Activated naive CD8-positive, alpha-beta T cell (primary cell): ENCODE data around the gene FBXO39.
"Not testable (repeated sequence)": the region's sequence is repeated elsewhere in the genome, so short reads cannot be mapped to it uniquely, and the experiment has no call there.

Experiments used
- H3K27ac Mint-ChIP-seq: one replicate; pipeline ENCODE4 v1.8.0; 2021; ENCODE audit warnings: mixed read lengths
- H3K27me3 Mint-ChIP-seq: one replicate; pipeline ENCODE4 v1.8.0; 2021; ENCODE audit warnings: mixed read lengths
- H3K36me3 Mint-ChIP-seq: one replicate; pipeline ENCODE4 v1.8.0; 2021; ENCODE audit warnings: mixed read lengths
- H3K4me1 Mint-ChIP-seq: one replicate; pipeline ENCODE4 v1.8.0; 2021; ENCODE audit warnings: low read depth, mixed read lengths
- H3K4me3 Mint-ChIP-seq: one replicate; pipeline ENCODE4 v1.8.0; 2021; ENCODE audit warnings: mild to moderate bottlenecking, mixed read lengths
- H3K9me3 Mint-ChIP-seq: one replicate; pipeline ENCODE4 v1.8.0; 2021; ENCODE audit warnings: low read depth, mixed read lengths

The FBXO39 gene

DNA sequence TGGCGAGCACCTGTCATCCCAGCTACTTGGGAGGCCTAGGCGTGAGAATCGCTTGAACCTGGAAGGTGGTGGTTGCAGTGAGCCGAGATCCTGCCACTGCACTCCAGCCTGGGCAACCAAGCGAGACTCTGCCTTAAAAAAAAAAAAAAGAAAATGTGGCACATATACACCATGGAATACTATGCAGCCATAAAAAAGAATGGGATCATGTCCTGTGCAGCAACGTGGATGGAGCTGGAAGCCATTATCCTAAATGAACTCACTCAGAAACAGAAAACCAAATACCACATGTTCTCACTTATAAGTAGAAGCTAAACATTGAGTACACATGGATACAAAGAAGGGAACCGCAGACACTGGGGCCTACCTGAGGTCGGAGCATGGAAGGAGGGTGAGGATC lies 1.1 kb upstream of the FBXO39 start:
- not testable (repeated sequence) for H3K27ac Mint-ChIP-seq, H3K4me1 Mint-ChIP-seq, H3K4me3 Mint-ChIP-seq, H3K9me3 Mint-ChIP-seq
- Mint-ChIP-seq H3K36me3 (peaks cover 45% of the 10 kb centered on the region), H3K27me3 (peaks cover 28% of the 10 kb centered on the region)

DNA sequence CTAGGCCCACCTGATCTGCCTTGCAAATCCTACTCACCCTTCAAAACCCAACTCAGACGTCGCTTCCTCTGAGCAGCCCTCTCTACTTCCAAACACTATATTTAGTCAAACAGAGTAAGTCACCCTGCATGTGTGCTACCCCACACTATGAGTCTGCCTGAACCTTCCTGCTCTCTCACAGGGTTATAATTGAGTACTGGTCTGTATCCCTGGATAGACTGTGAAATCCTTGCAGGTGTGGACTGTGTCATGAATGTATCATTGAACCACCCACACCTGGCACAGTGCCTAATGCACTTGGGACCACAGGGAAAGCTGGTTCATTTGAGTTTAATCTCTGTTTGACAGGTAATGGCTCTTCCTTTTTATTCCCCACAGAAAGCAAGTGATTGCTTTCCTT lies 3.4 kb downstream of the FBXO39 start:
- Mint-ChIP-seq H3K36me3 (peaks cover 20% of the 10 kb centered on the region), H3K27ac (no peak overlapping the region), H3K4me3 (no peak overlapping the region), H3K4me1 (peaks cover 3% of the 10 kb centered on the region), H3K27me3 (peaks cover 51% of the 10 kb centered on the region), H3K9me3 (peaks cover 21% of the 10 kb centered on the region)

DNA sequence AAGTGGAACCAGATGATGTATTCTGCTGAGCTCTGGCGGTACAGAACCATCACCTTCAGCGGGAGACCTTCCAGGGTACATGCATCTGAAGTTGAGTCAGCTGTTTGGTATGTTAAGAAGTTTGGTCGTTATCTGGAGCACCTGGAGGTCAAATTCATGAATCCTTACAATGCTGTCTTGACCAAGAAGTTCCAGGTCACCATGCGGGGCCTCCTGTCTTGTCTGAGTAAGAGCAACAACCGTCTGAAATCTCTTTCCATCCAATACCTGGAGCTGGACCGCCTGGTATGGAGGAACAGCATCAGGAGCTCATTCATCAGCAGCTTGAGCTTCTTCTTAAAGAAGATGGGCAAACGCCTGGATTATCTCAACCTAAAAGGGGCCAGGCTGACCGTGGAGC lies 4.0 kb downstream of the FBXO39 start:
- Mint-ChIP-seq H3K9me3 (peaks cover 22% of the 10 kb centered on the region), H3K27ac (no peak overlapping the region), H3K4me3 (no peak overlapping the region), H3K36me3 (peaks cover 15% of the 10 kb centered on the region), H3K4me1 (peaks cover 2% of the 10 kb centered on the region), H3K27me3 (peaks cover 52% of the 10 kb centered on the region)

DNA sequence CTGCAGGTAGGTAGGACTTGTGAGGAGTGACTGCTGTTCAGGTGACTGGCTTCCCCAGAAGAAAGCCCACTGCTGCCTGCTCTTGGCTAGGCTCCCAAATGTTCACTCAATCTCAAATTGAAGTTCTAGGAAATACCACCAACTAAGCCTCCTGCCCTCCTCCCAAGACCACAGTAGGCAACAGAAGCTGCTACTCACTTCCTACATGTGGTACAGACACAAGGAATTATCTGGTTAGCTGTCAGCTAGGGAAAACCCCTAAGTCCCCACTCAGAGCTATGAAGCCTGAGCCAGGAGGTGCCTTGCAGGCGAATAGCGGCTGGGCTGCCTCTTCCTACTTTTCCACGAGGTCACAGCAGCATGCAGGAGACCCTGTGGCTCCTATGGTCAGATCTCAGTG lies 4.9 kb downstream of the FBXO39 start:
- peaks cover 14% of the 10 kb centered on the region for H3K36me3 Mint-ChIP-seq
- no peak overlapping the region for H3K4me3 Mint-ChIP-seq
- H3K27ac Mint-ChIP-seq, result no peak overlapping the region
- H3K27me3 Mint-ChIP-seq, result peaks cover 55% of the 10 kb centered on the region
- peaks cover 5% of the 10 kb centered on the region for H3K4me1 Mint-ChIP-seq
- peaks cover 27% of the 10 kb centered on the region for H3K9me3 Mint-ChIP-seq

DNA sequence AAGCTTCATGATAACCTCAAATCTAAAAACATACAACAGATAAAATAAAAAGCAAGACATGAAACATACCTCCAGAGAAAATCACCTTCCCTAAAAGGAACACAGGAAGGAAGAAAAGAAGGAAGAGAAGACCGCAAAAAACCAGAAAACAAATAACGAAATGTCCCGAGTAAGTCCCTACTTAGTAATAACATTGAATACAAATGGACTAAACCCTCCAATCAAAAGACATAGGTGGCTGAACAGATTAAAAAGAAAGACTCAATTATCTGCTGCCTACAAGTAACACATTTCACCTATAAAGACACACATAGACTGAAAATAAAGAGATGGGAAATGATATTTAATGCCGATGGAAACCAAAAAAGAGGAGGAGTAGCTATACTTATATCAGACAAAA lies 6.2 kb downstream of the FBXO39 start:
- Mint-ChIP-seq H3K9me3 (peaks cover 27% of the 10 kb centered on the region), H3K27ac (no peak overlapping the region), H3K4me3 (no peak overlapping the region), H3K27me3 (peaks cover 59% of the 10 kb centered on the region), H3K4me1 (peaks cover 3% of the 10 kb centered on the region), H3K36me3 (peaks cover 12% of the 10 kb centered on the region)

DNA sequence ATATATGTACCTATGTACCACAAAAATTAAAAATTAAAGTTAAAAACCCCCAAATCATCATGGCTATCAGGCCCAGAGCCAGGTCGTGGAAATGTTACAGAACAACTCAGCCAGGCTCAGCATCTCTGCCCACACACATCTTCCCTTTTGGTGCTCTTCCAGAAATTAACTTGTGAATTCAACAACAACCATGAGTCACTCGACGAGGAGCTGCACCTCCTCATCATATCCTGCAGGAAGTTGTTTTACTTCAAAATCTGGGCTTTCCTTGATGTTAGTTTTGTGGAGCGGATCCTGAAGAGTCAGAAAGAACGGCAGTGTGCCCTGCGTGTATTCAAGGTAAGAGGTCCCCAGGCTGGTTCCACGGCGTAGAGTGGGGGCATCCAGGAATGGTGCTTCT lies 10.6 kb downstream of the FBXO39 start:
- peaks cover 57% of the 10 kb centered on the region for H3K27me3 Mint-ChIP-seq
- H3K27ac Mint-ChIP-seq, result no peak overlapping the region
- H3K36me3 Mint-ChIP-seq, result peaks cover 11% of the 10 kb centered on the region
- no peak overlapping the region for H3K4me3 Mint-ChIP-seq
- H3K9me3 Mint-ChIP-seq, result peaks cover 27% of the 10 kb centered on the region
- peaks cover 3% of the 10 kb centered on the region for H3K4me1 Mint-ChIP-seq

DNA sequence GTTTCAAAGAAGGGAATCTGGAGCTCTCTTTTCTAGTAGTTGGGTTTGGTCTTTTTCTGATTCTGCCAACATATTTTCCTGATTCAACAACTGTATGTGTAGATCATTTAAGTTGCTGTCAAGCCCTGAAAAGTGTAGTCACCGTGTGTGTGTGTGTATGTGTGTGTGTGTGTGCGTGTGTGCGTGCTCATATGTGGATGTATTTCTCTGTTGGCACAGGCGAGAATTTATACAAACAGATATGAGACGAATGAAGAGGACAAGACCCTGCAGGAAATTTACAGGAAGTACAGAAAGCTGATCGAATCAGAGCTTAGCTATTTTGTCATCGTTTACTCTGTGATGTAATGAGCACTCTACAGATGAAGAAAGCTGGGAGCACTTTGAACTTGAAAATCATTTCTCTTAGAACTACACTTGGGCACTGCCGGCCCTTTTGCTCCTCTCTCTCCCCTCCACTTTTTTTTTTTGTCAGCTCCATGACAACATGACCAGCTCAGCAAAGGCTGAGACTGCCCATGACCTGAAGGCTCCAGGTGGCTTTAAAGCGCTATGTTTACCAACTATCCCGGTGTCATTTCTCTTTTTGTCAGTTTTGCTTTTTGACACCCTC lies 11.2 kb downstream of the FBXO39 start:
- Mint-ChIP-seq H3K27ac (no peak overlapping the region), H3K27me3 (peaks cover 53% of the 10 kb centered on the region), H3K9me3 (peaks cover 21% of the 10 kb centered on the region), H3K36me3 (peaks cover 7% of the 10 kb centered on the region), H3K4me3 (no peak overlapping the region), H3K4me1 (peaks cover 3% of the 10 kb centered on the region)

DNA sequence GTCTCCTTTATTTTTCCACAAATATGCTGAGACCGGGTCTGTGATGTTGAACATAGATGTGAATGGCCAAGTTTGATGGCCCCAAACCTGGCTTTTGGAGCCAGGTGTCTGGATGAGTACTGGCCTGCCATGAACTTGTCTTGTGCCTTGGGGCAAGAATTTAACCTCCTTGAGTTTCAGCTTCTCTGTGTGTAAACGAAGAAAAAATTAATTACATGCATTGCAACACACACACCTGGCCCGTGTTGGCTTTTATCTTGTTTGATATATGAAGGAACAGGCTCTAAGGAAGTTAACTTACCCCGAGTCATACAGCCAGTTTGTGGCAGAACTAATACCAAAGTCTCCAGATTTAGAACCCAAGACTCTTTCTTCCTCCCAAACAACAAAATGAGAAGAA lies 13.1 kb downstream of the FBXO39 start:
- H3K4me3 Mint-ChIP-seq, result no peak overlapping the region
- H3K27ac Mint-ChIP-seq, result no peak overlapping the region
- peaks cover 8% of the 10 kb centered on the region for H3K4me1 Mint-ChIP-seq
- peaks cover 6% of the 10 kb centered on the region for H3K9me3 Mint-ChIP-seq
- peaks cover 43% of the 10 kb centered on the region for H3K27me3 Mint-ChIP-seq
- H3K36me3 Mint-ChIP-seq, result no peaks in the 10 kb centered on the region

DNA sequence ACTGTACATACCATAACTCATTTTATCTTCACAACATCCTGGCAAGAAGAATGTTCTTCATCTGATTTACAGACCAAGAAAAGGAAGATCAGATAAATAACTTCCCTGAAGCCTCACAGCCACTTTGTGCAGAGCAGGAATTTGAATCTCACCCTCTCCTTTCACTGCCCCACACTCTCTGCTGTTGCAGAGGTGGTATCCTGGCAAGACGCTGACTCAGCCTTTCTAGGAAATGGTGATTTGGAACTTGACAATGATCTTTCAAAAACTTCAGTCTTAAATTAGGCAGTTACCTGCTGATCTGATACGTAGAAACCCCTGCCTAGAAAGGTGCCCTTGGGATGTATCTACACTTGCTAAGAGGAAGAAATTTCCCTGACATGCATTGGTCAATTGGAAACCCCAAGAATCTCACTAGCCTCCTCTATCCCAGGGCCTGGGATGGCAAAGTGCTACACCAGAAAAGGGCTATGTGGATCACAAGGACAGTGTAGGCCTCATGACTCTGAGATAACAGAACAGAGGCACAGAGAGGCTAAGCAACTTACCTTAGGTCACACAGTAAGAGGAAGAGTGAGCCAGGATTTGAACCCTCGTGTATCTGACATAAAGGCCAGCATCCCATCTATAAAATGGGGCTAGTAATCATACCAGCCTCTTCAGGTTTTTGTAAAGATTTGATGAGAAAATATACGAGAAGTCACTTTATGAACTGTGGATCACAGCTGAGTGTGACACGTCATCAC lies 17.9 kb downstream of the FBXO39 start:
- Mint-ChIP-seq H3K36me3 (no peaks in the 10 kb centered on the region), H3K9me3 (no peaks in the 10 kb centered on the region), H3K27me3 (peaks cover 19% of the 10 kb centered on the region), H3K4me1 (peaks cover 5% of the 10 kb centered on the region), H3K4me3 (no peak overlapping the region), H3K27ac (no peak overlapping the region)

DNA sequence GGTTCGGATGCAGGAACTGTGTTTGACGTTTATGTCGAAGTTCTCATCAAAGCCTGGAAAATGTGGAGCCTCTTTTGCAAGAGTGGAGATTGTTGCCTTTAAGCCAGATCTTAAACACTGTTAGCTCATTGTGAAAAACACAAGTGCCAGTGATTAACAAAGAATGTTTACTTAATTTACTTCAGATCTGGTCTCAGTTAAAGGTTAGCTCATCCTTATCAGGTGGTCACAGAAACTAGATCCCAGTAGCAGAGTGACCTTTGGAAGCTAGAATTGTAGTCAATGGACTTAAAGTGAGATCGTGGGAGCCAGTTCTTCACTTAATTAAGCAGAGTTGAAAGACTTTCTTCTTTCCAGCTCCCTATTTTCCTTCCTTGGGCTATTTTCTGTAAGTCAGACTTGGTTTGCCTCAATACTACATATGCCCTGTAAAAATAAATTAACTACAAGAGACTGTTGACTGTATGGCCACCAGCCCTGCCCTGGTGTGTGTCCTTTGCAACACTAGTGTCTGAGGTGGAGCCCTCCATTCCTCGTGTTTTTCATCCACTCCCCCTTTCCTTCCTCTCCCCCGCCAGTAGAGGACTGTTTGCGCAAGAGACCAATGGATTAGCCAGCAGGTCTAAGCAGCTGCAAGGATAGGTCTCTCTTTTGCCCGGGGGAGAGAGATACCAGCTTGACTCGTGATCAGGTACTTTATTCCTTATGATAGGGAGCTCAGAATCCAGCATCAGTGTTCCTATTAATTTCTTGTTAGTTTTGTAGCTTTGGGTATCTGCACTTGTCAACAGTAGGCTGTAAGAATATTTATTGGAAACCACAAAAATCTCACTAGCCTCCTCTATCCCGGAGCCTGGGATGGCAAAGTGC lies 20.2 kb downstream of the FBXO39 start:
- Mint-ChIP-seq H3K36me3 (no peaks in the 10 kb centered on the region), H3K27me3 (peaks cover 8% of the 10 kb centered on the region), H3K9me3 (no peaks in the 10 kb centered on the region), H3K27ac (no peak overlapping the region), H3K4me1 (peaks cover 5% of the 10 kb centered on the region), H3K4me3 (no peak overlapping the region)

DNA sequence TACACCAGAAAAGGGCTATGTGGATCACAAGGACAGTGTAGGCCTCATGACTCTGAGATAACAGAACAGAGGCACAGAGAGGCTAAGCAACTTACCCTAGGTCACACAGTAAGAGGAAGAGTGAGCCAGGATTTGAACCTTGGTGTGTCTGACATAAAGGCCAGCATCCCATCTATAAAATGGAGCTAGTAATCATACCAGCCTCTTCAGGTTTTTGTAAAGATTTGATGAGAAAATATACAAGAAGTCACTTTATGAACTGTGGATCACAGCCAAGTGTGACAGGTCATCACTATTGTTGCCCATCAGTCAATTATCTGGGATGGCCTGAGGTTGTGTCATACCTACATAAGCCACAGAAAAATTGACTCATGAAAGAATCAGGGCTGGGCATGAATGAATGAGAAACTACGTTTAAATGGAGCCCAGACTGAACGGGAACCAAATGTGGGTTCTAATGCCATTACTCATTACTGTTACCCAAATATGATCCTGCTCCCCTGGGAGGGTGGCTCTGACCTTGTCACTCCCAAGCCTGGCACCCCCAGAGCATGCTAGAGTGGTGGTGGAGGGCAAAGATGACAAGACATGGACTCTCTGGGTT lies 21.0 kb downstream of the FBXO39 start:
- Mint-ChIP-seq H3K4me3 (no peak overlapping the region), H3K27me3 (peaks cover 8% of the 10 kb centered on the region), H3K36me3 (no peaks in the 10 kb centered on the region), H3K27ac (no peak overlapping the region), H3K9me3 (no peaks in the 10 kb centered on the region), H3K4me1 (peaks cover 5% of the 10 kb centered on the region)

DNA sequence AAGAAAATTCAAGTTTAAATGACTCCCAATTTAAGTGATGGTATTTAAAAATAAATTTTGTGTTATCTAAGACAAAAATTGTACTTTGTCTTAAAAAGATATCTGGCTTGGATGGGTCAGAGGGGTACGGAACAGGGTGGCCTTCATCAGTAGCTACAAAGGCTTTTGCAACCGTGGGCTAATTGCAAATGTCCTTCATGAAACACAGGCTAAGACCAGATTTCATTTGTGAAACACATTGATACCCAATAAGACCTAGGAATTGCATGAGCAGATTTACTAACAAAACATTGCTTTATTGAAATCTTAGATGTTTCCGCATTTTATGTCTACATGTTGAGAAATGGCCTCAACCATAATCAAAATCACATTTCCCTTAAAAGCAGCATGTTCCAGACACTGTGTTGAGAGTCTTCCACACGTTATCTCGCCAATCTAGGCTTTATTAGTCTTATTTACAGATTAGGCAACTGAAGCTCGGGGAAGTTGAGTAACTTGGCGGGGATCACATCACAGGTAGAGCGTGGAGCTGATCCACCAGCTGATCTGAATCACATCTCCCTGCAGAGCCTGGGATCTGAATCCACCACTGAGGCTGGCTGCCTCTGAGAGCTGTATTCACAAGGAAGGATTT lies 21.8 kb downstream of the FBXO39 start:
- Mint-ChIP-seq H3K27ac (no peak overlapping the region), H3K36me3 (no peaks in the 10 kb centered on the region), H3K27me3 (peaks cover 5% of the 10 kb centered on the region), H3K9me3 (no peaks in the 10 kb centered on the region), H3K4me3 (no peak overlapping the region), H3K4me1 (peaks cover 5% of the 10 kb centered on the region)

DNA sequence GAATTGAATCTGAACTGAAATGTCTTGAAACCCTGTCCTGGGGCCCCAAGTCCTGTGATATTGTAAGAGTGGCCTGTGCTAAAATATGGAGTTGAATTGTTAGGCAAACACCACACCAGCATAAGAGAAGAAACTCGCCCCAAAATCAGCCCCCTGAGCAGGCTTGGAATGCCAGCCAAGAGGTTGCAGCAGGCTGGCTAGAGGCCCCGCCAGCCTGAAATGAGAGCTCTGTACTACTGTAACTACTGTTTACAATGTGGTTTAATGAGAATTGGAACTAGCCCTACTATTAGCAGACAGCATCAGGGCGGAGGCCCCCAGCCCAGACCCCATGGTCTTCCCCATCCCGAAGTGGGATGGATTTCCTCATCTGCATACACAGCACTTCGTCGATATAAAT lies 23.7 kb downstream of the FBXO39 start:
- H3K27ac Mint-ChIP-seq, result no peak overlapping the region

DNA sequence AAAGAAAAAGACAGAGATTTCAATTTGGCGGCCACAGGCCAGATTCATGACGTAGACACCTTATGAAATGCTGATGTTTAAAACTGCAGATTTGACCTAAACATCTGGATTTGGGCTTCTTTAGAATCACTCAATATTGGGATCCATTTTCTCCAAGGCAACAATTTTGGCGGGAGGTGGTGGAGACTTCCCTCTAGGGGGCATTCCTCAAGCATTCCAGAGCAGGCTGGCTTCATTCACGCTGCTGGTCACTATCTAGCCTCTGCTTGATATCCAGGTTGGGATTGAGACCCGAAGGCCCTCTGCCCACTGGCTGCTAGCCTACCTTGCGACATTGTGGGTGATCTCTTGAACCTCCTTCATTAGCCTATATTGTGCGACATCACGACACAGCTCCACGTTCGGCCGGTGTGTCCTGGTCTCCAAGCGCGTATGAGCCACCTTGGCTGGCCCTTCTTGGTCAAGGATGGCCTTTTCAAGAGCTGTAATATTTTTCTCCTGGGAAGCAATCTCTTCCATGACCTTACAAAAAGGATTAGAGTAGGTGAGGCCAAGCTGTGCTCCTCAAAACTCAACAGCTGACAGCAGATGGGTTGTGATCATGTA lies 24.5 kb downstream of the FBXO39 start:
- no peaks in the 10 kb centered on the region for H3K9me3 Mint-ChIP-seq
- H3K27me3 Mint-ChIP-seq, result peaks cover 3% of the 10 kb centered on the region
- H3K4me3 Mint-ChIP-seq, result no peak overlapping the region
- no peaks in the 10 kb centered on the region for H3K36me3 Mint-ChIP-seq
- H3K27ac Mint-ChIP-seq, result no peak overlapping the region
- no peaks in the 10 kb centered on the region for H3K4me1 Mint-ChIP-seq

More for the DNA sequence above, 23.7 kb downstream of the FBXO39 start:
- no peaks in the 10 kb centered on the region for H3K36me3 Mint-ChIP-seq
- no peak overlapping the region for H3K4me3 Mint-ChIP-seq
- H3K4me1 Mint-ChIP-seq, result no peaks in the 10 kb centered on the region
- peaks cover 3% of the 10 kb centered on the region for H3K27me3 Mint-ChIP-seq
- no peaks in the 10 kb centered on the region for H3K9me3 Mint-ChIP-seq
